GM12864 (cell line): ENCODE data around the gene PDE4B.

Experiments used
- DNase-seq: peaks from one replicate; pipeline ENCODE4 v3.0.0-alpha.2; 2011; ENCODE audit warnings: low read depth
- H3K4me3 ChIP-seq: 2 replicates; pipeline ENCODE4 v1.5.1; 2011; ENCODE audit warnings: mild to moderate bottlenecking, low read depth, low read length, control low read depth
- CTCF ChIP-seq: IDR thresholded peaks from 2 replicates; pipeline ENCODE4 v1.5.1; 2011; ENCODE audit warnings: low read depth, mild to moderate bottlenecking, moderate library complexity, low read length, control low read depth, inconsistent platforms; ENCODE audit errors: missing control alignments

PDE4B gene

GRCh38 chr1:66025188-66025587, 232.5 kb downstream of the PDE4B start:
- no peak for TF ChIP-seq CTCF
- DNase-seq, result no peak
- H3K4me3 ChIP-seq, result no peak overlapping the region

GRCh38 chr1:66028035-66028434, 235.3 kb downstream of the PDE4B start:
- no peak for TF ChIP-seq CTCF
- DNase-seq, result no peak
- H3K4me3 ChIP-seq, result no peak overlapping the region

GRCh38 chr1:66033781-66034180, 241.1 kb downstream of the PDE4B start:
- TF ChIP-seq CTCF, result no peak
- DNase-seq, result no peak
- H3K4me3 ChIP-seq, result no peak overlapping the region

GRCh38 chr1:66035616-66036245, 243.0 kb downstream of the PDE4B start:
- no peak for DNase-seq
- no peak for TF ChIP-seq CTCF
- H3K4me3 ChIP-seq, result no peak overlapping the region

GRCh38 chr1:66041654-66042053, 249.0 kb downstream of the PDE4B start:
- no peak overlapping the region for H3K4me3 ChIP-seq
- no peak for DNase-seq
- no peak for TF ChIP-seq CTCF

- H3K4me3 ChIP-seq, result no peak overlapping the region
- DNase-seq, result no peak
- TF ChIP-seq CTCF, result no peak
Measured at GRCh38 chr1:66043186-66043585, 250.5 kb downstream of the PDE4B start.

- no peak for TF ChIP-seq CTCF
Measured at GRCh38 chr1:66044912-66045311, 252.2 kb downstream of the PDE4B start.

More at GRCh38 chr1:66044912-66045311, 252.2 kb downstream of the PDE4B start:
- no peak for DNase-seq
- H3K4me3 ChIP-seq, result no peak overlapping the region
